T47D (cell line): ENCODE data around the gene COPS4.
"Not testable (repeated sequence)": the region's sequence is repeated elsewhere in the genome, so short reads cannot be mapped to it uniquely, and the experiment has no call there.

Experiments used
- DNase-seq, 2 experiments: peaks; one replicate each; pipeline versions ENCODE4 v3.0.0 to v3.0.0-alpha.2; 2011 to 2012; ENCODE audit warnings: low read depth in 1 of 2, low spot score in 1 of 2
- JUND ChIP-seq: IDR thresholded peaks from 2 replicates; pipeline ENCODE4 v1.6.1; 2012; ENCODE audit warnings: low read depth
- in situ Hi-C: cut with HindIII; loops from 2 replicates; pipeline ENCODE4 v1.10.0; 2016; ENCODE audit warnings: low sequenced_read_pairs, low pct_unique_long_range_greater_than_20kb

COPS4 gene

DNA sequence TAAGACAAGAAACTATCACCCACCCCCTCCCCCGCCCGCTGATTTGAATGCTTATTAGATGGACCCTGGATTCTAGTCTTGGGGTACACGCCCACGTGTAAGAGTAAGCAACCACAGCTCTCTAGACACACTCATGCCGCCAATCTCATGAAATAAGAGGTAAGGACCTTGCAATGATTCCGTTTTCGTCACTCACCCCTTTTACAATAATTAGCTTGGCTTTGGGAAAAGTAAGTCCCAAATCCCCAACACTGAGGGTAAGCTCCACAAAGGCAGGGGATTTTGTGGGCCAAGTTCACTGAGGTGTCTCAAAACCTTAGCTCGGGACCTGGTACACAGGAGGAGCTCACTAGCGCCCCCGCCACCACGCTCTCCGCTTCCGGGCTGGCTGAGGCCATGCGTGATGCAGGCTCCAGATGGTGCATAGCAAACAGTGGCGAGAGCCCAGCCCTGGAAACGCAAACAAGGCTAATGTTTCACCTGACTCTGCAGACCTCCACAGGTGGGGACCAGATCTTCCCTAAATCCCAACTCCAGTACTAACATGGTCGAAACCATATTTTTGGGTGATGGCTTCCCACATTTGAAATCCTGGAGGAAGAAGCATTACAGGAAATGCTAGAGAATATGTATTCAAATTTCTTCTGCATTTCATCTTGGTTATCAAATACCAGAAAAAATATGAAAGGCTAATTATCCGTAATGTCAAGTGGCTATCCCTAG is 75.4 kb downstream of the COPS4 start:
- DNase-seq, result peak; percentile 30 to 85
- in situ Hi-C loops, result no loop called here
- TF ChIP-seq JUND, result no peak

DNA sequence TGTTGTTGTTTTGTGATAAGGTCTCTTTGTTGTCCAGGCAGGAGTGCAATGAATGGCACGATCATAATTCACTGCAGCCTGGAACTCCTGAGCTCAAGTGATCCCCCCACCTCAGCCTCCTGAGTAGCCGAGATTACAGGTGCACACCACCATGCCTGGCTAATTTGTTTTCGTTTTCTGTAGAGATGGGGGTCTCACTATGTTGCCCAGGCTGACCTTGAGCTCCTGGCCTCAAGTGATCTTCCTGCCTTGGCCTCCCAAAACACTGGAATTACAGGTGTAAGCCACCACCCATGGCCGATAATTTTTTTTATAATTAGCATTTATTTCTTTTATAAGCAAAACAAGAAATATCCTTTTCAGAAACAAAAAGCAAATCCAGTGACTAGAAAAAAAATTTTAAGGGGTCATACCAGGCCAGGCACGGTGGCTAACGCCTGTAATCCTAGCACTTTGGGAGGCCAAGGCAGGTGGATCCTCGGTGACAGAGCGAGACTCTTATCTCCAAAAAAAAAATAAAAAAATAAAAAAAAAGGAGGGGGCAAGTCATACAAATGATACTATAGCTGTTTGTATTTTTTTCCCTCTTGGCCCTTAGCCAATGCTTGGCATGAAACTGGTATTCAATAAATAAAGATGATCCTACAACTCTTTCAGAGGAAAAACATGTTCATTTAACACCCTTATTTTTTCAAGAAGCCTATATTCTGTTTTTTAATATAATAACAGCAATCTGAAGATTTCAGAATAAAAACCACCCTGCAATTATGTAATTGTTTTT is 76.2 kb downstream of the COPS4 start:
- DNase-seq, result no peak
- in situ Hi-C loops, result no loop called here

DNA sequence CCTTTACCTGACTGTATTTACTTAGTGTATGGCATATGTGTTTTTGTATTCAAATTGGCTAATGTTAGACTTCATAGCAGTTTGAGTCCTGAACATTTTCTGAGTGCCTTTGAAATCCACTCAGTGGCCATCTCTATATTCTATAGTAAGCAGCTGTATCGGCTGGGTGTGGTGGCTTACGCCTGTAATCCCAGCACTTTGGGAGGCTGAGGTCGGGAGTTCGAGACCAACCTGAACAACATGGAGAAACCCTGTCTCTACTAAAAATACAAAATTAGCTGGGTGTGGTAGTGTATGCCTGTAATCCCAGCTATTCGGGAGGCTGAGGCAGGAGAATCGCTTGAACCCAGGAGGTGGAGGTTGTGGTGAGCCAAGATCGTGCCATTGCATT is 76.8 kb downstream of the COPS4 start:
- DNase-seq, in situ Hi-C loops: not testable (repeated sequence)

More for the DNA sequence above, 76.2 kb downstream of the COPS4 start:
- TF ChIP-seq JUND, result no peak

DNA sequence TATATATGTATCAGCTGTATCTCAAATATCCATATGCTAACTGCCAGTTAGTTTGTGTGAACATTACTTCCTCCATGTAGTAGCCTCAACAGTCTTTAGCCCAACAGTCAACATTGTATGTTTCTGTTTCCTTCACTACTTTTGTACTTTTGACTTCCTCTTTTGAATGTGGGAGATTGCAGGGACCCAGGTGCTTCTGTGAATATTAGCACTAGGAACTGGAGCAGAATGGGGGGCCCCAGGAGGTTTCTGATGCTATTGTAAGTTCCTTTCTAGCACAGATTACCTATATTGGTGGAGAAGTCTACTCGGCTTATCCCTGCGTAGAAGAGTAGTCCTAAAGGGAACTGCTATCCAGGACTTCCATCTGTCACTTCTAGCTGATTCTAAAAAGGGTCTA is 77.2 kb downstream of the COPS4 start:
- no peak for DNase-seq
- in situ Hi-C loops, result no loop called here
- TF ChIP-seq JUND, result no peak

DNA sequence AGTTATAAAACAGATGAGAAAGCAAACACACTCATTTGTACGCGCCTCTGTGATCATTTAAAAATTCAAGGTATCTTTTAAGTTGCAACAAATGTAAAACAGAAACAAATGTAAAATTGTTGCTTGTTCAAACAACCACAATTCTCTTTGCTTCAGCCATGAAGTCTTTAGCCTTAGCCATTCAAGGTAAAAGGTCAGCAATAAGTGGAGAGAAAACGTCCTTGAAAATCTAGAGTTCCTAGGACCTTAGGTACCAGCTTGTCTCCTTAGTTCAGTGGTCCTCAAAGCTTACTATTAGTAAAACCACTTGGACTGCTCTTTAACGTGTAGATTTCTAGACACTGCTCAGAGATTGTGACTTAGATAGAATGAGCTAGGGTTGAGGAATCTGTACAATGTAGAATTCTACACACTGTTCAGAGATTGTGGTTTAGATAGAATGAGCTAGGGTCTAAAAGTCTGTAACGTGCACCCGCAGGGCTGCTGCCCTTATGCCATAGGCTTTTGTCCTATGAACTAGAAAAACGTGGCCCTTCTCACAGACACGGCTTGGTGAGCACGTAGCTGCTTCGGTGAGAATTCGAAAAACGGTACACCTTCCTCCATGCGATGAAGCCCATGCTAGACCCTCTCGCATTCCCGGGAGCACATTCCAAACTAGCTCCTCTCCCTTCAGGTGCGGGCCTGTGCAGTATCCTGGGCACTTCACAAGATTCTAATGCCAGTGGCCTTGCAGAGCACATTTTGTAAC is 77.9 kb downstream of the COPS4 start:
- in situ Hi-C loops, result no loop called here
- DNase-seq, result peak in 1 of 2 experiments; percentile 44
- no peak for TF ChIP-seq JUND

- in situ Hi-C loops, result no loop called here
- no peak for DNase-seq
- TF ChIP-seq JUND, result no peak
Observed at GRCh38 chr4:83113429-83113786, 78.4 kb downstream of the COPS4 start.

DNA sequence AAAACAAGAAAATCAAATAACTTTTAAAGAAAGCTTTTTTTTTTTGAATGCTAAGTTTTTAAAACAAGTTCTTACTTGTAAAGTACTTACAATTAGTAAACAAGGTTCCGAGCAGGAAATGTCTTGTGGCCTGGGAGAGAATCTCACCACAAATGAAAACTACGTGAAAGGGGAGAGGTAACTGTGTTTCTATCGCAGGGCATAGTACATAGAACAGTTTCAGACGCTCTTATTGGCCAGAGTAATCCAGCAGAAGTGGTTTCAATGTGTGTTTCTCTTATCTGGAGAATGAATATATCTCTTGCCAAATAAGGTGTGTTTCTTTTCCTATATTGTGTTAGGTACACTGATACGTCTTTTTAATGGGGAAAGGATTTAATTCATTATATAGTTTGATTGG is 79.6 kb downstream of the COPS4 start, which contains the start of gene PLAC8:
TSS of gene PLAC8 (minus strand) at position 154 of the 400 bp plus-strand sequence. CDS start 6,808 bp downstream, outside the sequence.
- in situ Hi-C loops, result no loop called here
- DNase-seq, result no peak
- no peak for TF ChIP-seq JUND

DNA sequence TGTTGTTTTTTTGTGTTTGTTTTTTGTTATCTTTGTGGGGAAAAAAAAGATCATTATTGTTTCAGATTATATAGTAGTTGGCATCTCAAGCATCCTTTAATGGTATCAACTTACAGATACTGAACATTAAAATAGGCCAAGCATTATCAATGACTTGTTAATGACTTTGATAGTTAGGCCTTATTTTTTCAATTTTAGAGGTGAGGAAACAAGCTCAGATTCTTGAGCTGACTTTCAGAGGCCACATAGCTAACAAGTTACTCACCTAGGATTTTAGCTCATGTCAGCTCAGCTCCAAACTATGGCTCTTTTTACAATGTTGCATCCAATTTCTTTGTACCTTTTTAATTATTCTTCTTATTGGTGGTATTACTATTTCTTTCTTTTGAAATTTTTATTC is 80.0 kb downstream of the COPS4 start:
- no peak for DNase-seq
- in situ Hi-C loops, result no loop called here
- TF ChIP-seq JUND, result no peak

- no peak for DNase-seq
- TF ChIP-seq JUND, result no peak
- in situ Hi-C loops, result no loop called here
Observed at GRCh38 chr4:83115656-83116285, 80.8 kb downstream of the COPS4 start.

GRCh38 chr4:83118869-83119268 is 83.9 kb downstream of the COPS4 start:
- in situ Hi-C loops, result no loop called here
- no peak for TF ChIP-seq JUND
- DNase-seq, result no peak

GRCh38 chr4:83121246-83121645 is 86.3 kb downstream of the COPS4 start:
- no peak for DNase-seq
- in situ Hi-C loops, result no loop called here
- TF ChIP-seq JUND, result no peak

- no peak for DNase-seq
- in situ Hi-C loops, result no loop called here
- no peak for TF ChIP-seq JUND
Observed at GRCh38 chr4:83124111-83124780, 89.3 kb downstream of the COPS4 start.
